Stimulated activated CD4-positive, alpha-beta T cell treated with anti-CD3 and anti-CD28 coated beads, Interleukin-4, amount 100 ng/mL, for 1 hour (primary cell): Measurements from ENCODE around the gene CHORDC1.
"Not testable (repeated sequence)": the region's sequence is repeated elsewhere in the genome, so short reads cannot be mapped to it uniquely, and the experiment has no call there.

Experiments used
- DNase-seq: peaks from one replicate; pipeline ENCODE4 v3.0.0-alpha.2; 2020

Gene CHORDC1

DNA sequence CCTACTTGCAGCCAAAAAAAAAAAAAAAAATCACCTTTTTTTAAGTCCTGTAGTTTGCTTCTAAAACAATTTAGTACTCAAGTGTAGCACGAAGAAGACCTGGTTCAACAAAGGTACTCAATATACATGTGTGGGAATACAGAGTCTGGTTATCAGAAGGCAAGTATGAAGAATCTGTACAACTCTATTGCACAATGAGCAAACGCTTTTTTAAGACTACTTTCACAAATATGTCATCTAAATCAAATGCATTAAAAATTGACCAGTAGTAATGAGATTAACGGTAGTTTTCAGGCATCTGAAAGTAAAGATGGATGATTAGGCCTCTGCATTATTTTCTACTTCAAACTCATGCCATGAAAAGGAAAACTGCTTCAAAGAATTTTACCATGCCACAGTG, 9.5 kb downstream of the CHORDC1 start:
- DNase-seq = no peak

DNA sequence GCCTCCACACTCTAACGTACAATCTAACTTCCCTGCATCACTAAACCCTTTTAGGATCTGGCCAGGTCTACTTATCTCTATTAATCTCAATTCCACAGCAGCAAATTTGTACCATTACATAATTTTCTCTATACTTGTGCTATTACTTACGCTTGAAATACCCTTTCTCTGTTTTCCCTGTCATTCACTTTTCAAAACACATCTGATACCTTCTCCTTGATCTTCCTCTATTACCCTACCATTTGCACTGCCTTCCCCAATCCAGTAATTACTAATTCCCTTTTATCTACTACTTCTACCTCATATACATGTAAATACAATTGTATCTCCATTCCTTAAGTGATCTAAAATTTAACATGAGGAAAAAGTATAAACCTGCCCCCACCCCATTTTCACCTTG, 14.0 kb downstream of the CHORDC1 start:
- DNase-seq = no peak

DNA sequence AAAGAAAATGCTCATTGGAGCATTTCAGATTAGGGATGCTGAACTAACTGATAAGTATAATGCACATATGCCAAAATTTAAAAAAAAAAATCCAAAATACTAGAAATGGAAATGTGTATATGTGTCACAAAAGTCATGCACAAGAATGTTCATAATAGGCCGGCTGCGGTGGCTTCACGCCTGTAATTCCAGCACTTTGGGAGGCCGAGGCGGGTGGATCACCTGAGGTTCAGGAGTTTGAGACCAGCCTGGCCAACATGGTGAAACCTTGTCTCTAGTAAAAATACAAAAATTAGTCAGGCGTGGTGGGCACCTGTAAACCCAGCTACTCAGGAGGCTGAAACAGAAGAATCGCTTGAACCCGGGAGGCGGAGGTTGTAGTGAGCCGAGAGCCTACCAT, 14.9 kb downstream of the CHORDC1 start:
- DNase-seq = not testable (repeated sequence)

DNA sequence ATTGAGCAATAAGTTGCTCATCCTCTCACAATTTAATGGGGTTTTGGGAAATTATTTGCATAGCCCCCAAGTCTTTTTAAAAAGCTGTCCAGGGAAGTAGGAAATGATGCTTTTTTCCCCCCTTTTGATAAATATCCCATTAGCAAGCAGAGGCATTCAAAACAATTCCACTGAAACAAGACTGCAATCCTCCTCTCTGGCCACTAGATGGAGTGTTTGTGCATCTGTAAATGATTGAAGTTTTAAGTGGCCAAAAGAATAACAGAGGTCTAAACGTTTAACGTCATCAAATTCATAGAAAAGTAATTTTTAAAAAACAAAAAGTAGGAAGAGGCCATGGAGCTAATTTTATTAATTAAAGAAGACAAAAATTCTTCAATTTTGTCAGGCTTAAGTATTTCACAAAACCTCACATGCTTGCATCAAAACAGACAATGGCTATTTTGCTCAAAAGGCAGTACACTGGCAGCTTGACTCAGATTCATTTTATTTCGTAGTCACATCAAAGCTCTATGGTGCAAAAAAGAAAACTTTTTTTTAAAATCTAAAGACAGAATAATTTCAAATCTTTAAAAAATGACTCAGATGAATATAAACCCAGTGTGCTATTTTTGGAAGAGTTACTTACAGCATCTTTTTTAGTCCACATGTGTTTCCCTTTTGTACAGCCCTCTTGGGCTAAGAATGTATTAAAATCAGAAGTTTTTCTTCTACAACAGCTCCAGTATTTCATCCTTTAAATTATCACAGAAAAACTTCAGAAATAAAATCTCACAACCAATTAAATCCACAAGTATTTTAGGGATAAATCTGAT, 17.8 kb downstream of the CHORDC1 start:
- DNase-seq = no peak

DNA sequence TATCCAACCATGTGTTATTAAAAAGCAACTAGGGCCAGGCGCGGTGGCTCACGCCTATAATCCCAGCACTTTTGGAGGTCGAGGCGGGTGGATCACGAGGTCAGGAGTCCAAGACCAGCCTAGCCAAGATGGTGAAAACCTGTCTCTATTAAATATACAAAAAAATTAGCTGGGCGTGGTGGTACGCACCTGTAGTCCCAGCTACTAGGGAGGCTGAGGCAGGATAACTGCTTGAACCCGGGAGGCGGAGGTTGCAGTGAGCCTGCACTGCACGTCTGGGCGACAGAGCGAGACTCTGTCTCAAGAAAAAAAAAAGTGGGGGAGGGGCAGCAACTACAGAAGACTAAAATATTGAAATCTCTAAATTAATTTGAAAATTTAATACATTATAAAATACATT, 18.4 kb downstream of the CHORDC1 start:
- no peak for DNase-seq

DNA sequence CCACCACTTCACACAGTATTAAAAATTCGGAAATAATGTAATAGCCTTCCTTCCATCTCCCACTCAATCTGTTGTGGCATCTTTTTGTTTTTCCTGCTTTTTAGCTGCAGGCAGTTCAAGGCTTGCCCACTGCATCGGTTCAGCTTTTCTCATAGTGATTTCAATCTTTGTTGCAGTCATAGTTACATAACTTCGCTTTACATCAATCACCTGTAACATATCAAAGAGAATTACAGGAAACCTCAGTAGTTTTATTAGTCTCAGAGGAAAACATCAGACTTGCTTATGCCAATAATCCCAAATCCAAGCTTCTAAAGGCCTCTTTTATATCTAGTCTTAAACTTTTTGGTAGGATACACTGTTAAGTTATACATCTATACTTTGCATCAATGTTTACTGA, 20.5 kb downstream of the CHORDC1 start:
- DNase-seq = no peak

DNA sequence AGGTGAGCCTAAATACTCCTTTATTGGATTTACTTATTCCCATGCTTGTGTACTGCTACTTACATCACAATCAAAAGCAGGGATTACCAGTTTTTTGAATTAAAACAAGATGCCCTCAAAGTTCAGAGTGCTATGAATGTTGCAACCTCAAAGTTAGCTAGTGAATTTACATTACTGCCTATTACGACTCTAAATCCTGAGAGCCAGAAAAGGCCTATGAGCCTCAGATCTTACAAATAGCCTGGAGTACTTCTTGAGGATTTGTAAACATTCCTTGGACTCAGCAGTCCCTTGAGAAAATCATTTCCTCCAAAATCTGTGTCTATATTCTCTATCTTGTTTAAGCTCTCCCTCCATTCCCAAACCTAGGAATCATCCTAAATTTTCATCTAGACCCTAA, 25.5 kb downstream of the CHORDC1 start:
- no peak for DNase-seq

DNA sequence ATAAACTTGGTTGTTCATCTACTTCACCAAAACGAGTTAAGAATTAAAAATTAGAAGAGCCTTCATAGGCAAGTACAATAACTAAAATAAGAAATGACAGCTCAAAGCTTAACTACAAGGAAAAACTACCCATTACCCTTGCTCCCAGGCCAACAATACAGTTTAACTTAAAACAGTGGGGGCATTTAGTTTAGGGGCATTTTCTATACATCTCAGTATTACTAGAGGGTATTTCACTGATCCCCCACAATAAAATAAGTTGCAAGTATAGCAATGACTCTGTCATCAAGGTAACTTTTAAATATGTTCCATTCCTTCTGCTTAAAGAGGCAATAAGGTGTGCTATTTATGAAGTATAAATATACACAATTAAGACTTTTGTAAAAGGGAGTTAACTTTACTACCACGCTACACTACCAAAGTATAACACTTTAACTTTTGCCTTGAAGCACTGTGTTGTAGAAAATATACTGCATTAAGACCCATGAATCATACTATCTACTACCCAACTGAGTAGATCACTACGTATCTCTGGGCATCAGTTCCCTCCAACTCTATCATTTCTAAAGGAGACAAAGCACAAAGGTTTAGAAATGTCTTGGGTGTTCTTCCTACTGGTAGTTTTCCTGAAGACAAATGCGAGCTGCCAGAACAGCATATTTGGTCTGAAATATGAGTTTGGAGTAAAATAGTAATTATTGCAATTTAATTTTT, 29.8 kb downstream of the CHORDC1 start:
- DNase-seq = no peak

DNA sequence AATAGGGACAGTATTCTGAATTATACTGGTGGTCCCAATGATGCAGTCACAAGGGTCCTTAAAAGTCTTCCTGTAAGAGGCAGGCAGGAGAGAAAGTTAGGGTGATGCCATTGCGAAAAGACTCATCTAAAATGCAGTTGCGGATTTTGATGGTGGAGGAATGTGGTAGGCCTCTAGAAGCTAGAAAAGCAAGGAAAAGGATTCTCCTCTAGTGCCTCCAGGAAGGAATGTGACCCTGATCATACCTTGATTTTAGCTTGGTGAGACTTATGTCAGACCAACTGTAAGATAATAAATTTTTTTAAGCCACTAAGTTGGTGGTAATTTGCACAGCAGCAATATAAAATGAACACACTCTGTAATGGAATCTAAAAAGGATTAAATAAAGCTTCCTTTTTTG, 33.8 kb downstream of the CHORDC1 start:
- DNase-seq = no peak

DNA sequence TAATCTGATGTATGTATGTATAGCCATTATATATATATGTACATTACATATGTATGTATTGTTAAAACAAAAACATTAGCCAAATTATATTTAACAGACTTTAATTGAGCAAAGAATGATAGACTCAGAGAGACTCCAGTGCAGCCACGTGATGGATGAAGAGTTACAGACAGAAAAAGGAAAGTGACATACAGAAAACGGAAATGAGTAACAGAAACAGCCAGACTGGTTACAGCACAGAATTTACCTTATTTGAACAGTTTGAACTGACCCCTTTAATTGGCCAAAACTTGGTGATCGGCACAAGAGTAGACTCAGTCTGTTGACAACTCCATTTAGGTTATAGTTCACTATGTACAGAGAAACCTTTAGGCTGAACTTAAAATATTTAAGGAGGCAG, 35.0 kb downstream of the CHORDC1 start:
- DNase-seq = no peak

DNA sequence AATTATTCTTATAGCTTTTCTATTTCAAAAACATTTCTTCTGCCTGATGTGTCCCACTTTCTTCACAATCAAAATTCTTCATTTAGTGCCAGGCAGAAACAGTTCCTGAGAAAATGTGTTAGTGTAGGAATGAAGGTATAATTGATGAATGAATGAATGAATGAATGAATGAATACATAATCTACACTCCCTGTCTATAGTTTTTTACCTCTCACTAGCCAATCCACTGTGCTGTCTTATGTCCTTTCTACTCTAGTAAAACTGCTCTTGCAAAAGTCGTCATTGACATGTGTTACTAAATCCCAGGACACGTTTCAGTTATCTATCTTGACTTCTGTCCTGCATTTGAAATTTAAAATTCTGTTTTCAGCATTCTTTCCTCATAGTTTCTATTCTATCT, 42.9 kb downstream of the CHORDC1 start:
- DNase-seq = no peak

DNA sequence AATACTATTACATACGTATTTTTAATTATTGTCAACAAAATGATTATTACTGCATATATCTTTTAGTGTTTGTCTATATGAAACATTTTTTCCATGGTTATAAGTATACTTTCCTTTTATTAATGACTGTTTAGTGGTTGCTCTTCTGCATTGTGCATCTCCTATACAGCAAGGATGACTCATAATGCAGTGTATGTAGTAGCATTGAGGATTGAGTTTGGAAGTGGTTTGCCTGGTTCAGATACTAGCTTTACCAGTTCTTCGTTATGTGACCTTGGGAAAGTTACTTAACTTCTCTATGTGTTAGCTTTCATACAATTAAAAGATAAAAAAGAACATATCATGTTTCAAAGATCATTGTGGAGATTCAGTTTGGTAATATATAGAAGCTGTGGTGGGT, 44.1 kb downstream of the CHORDC1 start:
- no peak for DNase-seq

DNA sequence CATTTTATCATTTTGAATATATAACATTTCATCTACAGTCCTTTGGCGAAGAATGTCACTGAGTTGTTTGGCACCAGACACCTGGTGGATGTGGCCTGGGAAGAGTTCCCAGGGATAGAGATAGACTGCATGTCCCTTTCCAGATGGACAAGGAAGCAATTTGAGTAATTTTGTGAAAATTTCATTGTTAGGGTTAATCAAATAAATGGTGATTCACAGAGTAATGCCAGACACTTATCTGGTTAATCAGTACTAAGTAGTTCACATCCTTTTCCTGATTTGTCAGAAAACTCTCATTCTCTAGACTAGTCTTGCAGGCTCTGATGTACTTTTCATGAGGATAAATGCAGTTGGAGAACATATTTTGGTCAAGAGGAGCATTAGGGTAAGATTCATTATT, 46.8 kb downstream of the CHORDC1 start:
- DNase-seq = no peak

DNA sequence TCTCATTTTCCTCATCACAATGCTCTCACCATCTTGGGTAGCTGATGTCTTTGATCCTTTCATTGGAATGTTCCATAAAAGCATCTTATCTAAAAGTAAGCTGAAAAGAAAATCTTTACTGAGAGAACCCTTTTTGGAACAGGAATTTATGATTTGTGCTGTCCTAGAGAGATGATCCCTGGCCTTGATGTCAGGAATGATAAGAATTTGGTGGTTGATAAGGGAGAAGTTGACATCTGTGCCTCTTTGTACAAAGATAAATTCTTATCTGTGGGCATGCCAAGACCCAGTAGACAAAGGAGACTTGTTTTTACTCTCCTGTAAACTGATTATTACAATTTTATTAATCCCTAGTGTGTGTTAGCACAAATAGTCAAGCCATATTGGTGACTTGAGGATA, 51.5 kb downstream of the CHORDC1 start:
- no peak for DNase-seq

DNA sequence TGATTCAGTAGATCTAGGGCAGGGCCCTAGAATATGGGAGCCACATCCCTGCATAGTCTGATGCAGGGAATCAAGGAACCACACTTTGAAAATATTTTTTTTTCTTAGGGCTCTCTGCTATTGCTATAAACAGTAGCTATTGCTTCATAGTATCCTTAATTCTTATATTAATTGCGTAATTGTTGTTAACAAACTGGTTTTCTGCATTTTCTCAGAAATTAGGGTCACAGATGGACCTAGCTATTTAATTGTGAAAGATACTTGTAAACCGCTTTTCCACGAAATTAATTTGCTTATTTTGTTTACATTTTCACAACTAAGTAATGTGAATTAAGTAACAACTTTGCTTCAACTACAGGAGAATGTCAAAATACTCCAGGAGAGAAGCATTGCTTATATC, 54.3 kb downstream of the CHORDC1 start:
- no peak for DNase-seq

DNA sequence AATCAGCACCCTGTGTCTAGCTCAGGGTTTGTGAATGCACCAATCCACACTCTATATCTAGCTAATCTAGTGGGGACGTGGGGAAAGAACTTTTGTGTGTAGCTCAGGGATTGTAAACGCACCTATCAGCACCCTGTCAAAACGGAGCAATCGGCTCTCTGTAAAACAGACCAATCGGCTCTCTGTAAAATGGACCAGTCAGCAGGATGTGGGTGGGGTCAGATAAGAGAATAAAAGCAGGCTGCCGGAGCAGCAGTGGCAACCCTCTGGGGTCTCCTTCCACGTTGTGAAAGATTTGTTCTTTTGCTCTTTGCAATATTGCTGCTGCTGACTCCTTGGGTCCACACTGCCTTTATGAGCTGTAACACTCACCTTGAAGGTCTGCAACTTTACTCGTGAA, 55.1 kb downstream of the CHORDC1 start:
- not testable (repeated sequence) for DNase-seq

DNA sequence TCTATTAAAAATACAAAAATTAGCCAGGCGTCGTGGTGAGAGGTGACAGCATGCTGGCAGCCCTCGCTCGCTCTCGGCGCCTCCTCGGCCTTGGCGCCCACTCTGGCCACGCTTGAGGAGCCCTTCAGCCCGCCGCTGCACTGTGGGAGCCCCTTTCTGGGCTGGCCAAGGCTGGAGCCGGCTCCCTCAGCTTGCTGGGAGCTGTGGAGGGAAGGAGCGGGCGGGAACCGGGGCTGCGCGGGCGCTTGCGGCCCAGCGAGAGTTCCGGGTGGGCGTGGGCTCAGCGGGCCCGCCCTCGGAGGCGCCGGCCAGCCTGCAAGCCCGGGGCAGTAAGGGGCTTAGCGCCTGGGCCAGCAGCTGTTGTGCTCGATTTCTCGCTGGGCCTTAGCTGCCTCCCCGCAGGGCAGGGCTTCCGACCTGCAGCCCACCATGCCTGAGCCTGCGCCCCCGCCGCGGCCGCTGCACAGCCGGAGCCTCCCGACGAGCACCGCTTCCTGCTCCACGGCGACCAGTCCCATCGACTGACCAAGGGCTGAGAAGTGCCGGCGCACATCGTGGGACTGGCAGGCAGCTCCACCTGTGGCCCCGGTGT, 55.8 kb downstream of the CHORDC1 start:
- DNase-seq = not testable (repeated sequence)
